Measurements from ENCODE around the gene CYB5B. TPM values are rescaled to one million over a fixed set of nuclear protein-coding genes. Genes with fewer than 3 reads are reported as not detected.

CYB5B gene
- polyA plus RNA-seq, 3 donors from 2014 or later = 210 to 235 (median 233) TPM

DNA sequence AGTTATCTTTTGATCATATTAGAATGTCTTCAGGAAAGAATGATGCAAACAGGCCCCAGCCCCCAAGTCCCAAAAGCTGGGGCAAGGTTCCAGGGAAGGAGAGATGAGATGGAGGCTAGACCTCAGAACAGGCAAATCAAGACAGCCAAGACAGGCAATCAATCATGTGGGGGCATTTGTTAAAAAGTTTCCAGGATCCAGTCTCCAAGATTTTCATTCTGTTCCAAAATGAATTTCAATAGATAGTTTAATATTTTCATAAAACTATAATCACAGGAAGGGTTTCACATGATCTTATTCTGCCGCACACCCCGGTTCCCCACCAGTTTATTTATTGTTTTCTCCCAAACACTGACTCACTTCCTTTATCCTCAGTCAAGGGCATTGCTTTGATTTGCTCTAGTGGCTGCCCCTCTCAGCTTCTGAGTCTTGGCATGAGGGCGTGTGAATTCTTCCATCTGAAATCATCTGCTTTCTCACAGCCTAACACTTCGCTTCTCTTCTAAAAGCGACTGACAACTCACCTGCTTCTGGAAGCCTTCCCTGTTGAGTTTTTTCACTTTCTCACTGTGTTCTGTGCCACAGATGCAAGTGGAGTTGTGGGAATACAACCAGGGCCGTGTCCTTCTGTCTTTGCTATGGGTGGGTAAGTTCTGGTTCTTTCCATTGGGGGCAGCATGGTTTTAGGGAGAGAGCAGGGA lies 26.4 kb upstream of the CYB5B start:
- no peak overlapping the region for H3K4me3 Mint-ChIP-seq
- H3K27me3 Mint-ChIP-seq (ENCODE audit: low read depth in 3 of 3) = no peaks in the 10 kb centered on the region
- H3K4me1 Mint-ChIP-seq = peaks cover 6% of the 10 kb centered on the region in 2 donors
- no peak for DNase-seq
- no peaks in the 10 kb centered on the region for H3K9me3 Mint-ChIP-seq
- H3K27ac Mint-ChIP-seq = no peak overlapping the region
- H3K36me3 Mint-ChIP-seq = no peaks in the 10 kb centered on the region

DNA sequence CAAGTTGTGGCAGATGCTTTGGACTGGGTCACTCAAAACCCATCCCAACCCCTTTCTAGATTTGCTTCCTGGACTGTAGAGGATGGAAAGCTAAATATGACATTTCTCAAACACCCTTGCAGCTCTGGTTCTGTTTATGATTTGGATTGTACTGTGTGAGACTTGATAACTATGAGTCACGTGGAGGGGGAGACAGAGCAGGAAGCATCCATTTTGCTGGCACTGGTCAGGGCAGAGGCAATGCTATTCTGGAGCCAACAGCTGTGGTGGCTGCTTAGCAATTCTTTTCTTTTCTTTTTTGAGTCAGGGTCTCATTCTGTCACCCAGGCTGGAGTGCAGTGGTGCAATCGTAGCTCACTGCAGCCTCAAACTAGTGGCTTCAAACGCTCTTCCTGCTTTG lies 25.1 kb upstream of the CYB5B start:
- no peaks in the 10 kb centered on the region for H3K9me3 Mint-ChIP-seq
- H3K36me3 Mint-ChIP-seq = no peaks in the 10 kb centered on the region
- no peaks in the 10 kb centered on the region for H3K27me3 Mint-ChIP-seq (ENCODE audit: low read depth in 3 of 3)
- no peak for DNase-seq
- H3K4me3 Mint-ChIP-seq = no peak overlapping the region
- H3K27ac Mint-ChIP-seq = no peak overlapping the region
- peaks cover 6% of the 10 kb centered on the region in 2 donors for H3K4me1 Mint-ChIP-seq

DNA sequence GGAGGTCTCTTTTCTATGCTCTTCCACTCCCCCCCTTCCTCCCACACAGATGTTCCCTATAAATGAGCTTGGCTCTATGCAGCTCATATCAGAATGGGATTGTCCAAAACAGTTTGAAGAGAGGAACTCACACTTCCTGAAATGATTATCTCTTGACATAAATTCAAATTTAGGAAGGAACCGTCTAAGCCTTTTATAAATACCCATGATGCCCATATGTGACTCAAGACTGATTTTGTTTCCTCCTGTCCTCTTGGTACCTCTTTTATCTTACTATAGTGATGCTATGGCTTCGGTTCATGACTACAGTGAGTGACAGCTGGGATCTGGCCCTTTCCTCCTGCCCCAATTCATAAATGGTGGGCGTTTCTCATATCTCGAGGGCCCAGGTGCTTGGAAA lies 22.0 kb upstream of the CYB5B start:
- Mint-ChIP-seq H3K36me3 (no peaks in the 10 kb centered on the region), H3K27me3 (ENCODE audit: low read depth in 3 of 3) (no peaks in the 10 kb centered on the region), H3K4me1 (no peaks in the 10 kb centered on the region), H3K9me3 (no peaks in the 10 kb centered on the region), H3K27ac (no peak overlapping the region), H3K4me3 (no peak overlapping the region)
- no peak for DNase-seq

DNA sequence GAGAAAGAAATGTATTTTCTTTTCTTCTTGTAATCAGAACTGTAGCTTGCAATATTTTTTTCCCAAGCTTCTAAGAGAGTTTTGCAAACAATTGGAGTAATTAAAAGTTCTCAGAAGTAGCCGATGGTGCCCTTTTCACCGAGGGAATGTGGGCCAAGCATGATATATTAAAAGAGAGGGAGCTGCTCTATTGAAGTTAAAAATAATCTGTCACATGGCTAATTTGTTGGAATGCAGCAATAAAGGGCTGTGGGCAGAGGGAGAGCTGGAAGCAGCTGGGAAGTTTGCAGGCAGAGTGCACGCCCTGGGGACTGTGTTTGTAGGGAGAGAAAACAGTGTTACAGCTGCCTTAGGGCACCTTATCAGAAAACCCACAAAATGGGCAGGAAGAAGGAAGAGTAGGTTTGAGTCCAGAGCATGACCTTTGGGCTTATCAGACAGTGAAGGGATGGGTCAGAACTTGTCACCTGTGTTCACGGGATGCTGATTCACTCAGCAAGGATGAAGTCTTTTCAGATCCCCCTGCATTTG lies 20.1 kb upstream of the CYB5B start:
- DNase-seq = no peak
- Mint-ChIP-seq H3K4me3 (no peak overlapping the region), H3K36me3 (no peaks in the 10 kb centered on the region), H3K4me1 (no peaks in the 10 kb centered on the region), H3K27me3 (ENCODE audit: low read depth in 3 of 3) (no peaks in the 10 kb centered on the region), H3K9me3 (peaks cover 0 to 2% (median 0%) of the 10 kb centered on the region in 6 donors), H3K27ac (no peak overlapping the region)

DNA sequence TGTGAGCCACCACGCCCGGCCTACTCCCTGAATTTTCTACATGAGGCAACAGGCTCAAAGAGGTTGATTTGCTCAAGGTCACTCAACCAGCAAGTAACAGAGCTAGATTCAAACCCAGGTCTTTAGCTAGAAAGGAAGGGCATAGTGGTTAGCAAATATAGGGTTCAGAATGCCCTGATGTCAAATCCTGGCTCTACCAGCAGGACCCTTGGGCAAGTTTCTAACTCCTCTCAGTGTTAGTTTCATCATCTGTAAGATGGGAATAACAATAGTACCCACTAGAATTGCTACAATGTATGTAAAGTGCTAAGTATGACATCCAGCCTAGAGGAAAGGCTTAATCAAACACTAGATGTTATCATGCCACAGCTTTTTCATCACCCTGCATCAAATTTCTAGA lies 19.1 kb upstream of the CYB5B start:
- H3K27me3 Mint-ChIP-seq (ENCODE audit: low read depth in 3 of 3) = no peaks in the 10 kb centered on the region
- H3K27ac Mint-ChIP-seq = no peak overlapping the region
- no peak overlapping the region for H3K4me3 Mint-ChIP-seq
- H3K36me3 Mint-ChIP-seq = no peaks in the 10 kb centered on the region
- H3K4me1 Mint-ChIP-seq = peaks cover 0 to 1% of the 10 kb centered on the region in 2 donors
- H3K9me3 Mint-ChIP-seq = peaks cover 0 to 2% (median 0%) of the 10 kb centered on the region in 6 donors
- no peak for DNase-seq

DNA sequence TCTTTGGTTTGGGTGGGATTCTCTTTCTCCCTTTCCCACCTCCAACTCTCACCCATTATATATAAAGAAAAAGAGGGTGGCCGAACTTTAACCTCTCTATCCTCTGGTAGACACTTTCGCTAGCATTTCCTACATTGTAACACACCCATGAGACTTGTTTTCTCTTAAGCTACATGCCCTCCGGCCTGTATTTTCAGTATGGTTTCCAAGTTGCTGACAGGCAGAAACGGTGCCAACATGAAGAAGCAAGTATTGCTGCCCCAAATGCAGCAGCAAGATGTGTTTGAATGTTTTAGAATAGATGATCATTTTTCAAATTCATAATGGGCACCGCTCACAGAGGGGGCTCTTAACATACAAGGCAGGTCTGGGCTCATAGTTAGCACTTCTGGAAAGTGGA lies 18.7 kb upstream of the CYB5B start:
- Mint-ChIP-seq H3K9me3 (peaks cover 0 to 2% (median 0%) of the 10 kb centered on the region in 6 donors), H3K4me3 (no peak overlapping the region), H3K27ac (no peak overlapping the region), H3K27me3 (ENCODE audit: low read depth in 3 of 3) (no peaks in the 10 kb centered on the region), H3K4me1 (peaks cover 0 to 6% of the 10 kb centered on the region in 2 donors), H3K36me3 (no peaks in the 10 kb centered on the region)
- DNase-seq = no peak

DNA sequence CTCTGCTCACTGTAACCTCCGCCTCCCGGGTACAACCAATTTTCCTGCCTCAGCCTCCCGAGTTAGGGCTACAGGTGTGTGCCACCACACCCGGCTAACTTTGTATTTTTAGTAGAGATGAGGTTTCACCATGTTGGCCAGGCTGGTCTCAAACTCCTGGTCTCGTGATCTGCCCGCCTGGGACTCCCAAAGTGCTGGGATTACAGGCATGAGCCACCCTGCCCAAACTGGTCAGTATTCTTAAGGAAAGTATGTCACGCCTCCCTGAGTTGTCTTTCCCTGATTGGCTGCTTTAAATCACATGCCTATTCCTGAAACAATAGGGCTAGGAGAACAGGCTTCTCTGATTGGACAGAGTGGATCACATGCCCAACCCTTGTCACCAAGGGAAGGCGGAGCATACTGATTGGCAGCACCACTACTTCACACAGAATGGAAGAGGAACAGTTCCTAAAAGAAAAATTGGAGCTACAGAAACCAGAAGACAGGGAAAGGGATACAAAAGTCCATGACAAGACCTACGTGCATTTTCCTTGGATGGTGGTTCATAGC lies 17.6 kb upstream of the CYB5B start:
- Mint-ChIP-seq H3K9me3 (peaks cover 0 to 2% (median 0%) of the 10 kb centered on the region in 6 donors), H3K36me3 (no peaks in the 10 kb centered on the region), H3K4me3 (no peak overlapping the region), H3K27me3 (ENCODE audit: low read depth in 3 of 3) (no peaks in the 10 kb centered on the region), H3K4me1 (peaks cover 1 to 11% of the 10 kb centered on the region in 2 donors), H3K27ac (peak overlapping the region in 1 of 6 donors; percentile 9)
- no peak for DNase-seq

DNA sequence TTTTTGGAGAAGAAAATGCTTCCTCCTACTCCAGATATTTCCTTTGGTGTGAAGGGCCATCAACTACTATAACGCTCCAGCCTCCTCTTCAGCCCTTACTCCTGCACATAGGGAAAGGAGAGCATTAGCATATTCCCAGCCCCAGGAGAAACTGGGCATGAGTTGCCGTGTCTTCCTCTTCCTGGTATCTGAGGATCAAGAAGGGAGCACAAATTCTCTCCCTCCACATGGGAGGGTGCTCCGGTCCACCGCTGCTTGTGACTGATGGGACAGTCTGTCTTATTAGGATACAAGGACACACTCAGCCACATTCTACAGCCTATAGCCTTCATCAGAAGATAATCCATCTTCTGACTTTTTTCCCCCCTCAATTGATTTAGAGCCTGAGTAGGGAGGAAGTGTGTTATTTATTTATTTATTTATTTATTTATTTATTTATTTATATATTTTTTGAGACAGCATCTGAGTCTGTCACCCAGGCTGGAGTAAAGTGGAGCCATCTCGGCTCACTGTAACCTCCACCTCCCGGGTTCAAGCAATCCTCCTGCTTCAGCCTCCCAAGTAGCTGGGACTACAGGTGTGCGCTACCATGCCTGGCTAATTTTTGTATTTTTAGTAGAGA lies 16.6 kb upstream of the CYB5B start:
- Mint-ChIP-seq H3K27ac (no peak overlapping the region), H3K9me3 (peaks cover 0 to 2% (median 0%) of the 10 kb centered on the region in 6 donors), H3K4me3 (no peak overlapping the region), H3K4me1 (peaks cover 1 to 11% of the 10 kb centered on the region in 2 donors), H3K36me3 (no peaks in the 10 kb centered on the region), H3K27me3 (ENCODE audit: low read depth in 3 of 3) (no peaks in the 10 kb centered on the region)
- no peak for DNase-seq

DNA sequence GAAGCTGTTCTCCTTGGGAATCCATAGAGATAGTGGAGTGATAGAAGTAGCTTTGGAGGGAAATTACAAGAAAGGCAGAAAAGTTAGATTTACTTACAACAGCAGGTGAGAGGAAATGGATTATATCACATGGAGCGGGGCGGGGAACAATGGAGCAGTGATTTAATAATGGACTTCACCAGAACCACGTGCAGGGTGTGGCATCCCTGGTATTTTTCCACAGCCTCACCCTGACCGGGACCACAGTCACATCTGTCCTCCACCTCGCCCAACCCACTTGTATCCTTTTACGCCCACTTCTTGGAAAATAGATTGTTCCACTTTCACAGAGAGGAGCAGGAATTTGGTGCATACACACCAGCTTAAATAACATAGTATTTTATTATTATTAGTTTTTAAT lies 15.9 kb upstream of the CYB5B start:
- H3K4me3 Mint-ChIP-seq = no peak overlapping the region
- no peak for DNase-seq
- no peaks in the 10 kb centered on the region for H3K27me3 Mint-ChIP-seq (ENCODE audit: low read depth in 3 of 3)
- H3K36me3 Mint-ChIP-seq = no peaks in the 10 kb centered on the region
- H3K4me1 Mint-ChIP-seq = peaks cover 1 to 11% of the 10 kb centered on the region in 2 donors
- H3K9me3 Mint-ChIP-seq = peaks cover 0 to 2% (median 0%) of the 10 kb centered on the region in 6 donors
- H3K27ac Mint-ChIP-seq = no peak overlapping the region

DNA sequence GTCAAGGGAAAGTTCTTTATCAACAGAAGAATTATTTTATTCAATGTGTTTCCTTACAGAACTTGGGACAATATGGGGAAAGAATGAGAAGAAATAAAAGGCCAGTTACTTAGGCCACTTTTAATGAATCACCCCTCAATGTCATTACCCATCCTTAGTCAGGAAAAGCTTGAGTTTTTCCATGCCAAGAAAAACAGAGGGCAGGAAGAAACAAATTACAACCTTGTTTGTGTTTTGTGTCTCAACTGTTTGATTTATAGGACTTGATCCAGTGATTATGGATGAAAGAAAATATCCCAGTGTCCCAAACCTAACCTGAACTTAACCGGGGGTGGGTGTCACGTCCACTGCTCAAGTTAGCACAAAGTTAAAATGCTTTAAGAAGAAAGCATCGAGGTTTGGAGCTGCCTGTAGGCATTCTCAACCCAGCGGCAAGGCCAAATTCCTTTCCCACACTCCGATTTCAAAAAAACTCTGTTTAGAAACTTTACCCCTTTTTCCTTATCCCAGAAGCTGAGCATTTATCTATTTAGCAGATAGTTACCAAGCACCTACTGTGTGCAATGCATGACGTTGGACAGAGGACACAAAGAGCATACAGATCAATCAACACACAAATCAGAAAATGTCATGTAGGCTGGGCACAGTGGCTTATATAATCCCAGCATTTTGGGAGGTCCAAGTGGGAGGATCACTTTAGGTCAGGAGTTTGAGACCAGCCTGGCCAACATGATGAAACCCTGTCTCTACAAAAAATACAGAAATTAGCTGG lies 14.0 kb upstream of the CYB5B start:
- Mint-ChIP-seq H3K4me1 (peaks cover 1 to 11% of the 10 kb centered on the region in 2 donors), H3K36me3 (no peaks in the 10 kb centered on the region), H3K27ac (peak overlapping the region in 1 of 6 donors; percentile 21), H3K27me3 (ENCODE audit: low read depth in 3 of 3) (no peaks in the 10 kb centered on the region), H3K4me3 (no peak overlapping the region), H3K9me3 (peaks cover 0 to 2% (median 0%) of the 10 kb centered on the region in 6 donors)
- DNase-seq = no peak

DNA sequence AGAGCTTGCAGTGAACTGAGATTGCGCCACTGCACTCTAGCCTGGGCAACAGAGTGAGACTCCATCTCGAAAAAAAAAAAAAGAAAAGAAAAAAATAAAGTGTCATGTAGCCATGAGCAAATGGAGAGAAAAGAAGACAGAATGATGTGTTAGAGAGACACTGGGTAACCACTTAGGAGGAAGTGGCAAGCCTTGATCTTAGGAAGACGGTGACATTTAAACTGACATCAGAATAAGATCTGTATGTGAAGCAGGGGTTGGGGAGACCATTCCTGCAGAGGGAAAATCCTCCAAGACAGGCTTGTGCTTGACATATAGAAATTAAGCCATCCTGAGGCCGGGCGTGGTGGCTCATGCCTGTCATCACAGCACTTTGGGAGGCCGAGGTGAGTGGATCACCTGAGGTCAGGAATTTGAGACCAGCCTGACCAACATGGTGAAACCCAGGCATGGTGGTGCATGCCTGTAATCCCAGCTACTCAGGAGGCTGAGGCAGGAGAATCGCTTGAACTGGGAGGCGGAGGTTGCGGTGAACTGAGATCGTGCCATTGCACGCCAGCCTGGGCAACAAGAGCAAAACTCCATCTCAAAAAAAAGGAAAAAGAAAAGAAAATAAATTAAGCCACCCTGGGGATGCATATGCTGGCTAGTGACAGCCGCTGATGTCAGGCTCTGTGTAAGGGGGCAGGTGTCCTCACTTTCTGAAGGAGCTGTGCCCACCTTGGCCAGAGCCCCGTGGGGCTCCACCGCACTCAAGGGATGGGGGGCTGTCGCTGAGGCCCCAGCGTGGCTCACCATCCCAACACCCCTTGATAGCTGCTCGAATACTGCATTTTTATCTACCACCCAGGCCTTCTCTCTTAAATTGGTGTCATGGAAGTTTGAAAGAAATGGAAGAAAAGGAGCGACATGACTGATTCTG lies 13.1 kb upstream of the CYB5B start:
- peaks cover 1 to 11% of the 10 kb centered on the region in 2 donors for H3K4me1 Mint-ChIP-seq
- H3K27ac Mint-ChIP-seq = peak overlapping the region in 1 of 6 donors; percentile 56
- DNase-seq = no peak
- H3K36me3 Mint-ChIP-seq = no peaks in the 10 kb centered on the region
- no peaks in the 10 kb centered on the region for H3K27me3 Mint-ChIP-seq (ENCODE audit: low read depth in 3 of 3)
- peaks cover 0 to 2% (median 0%) of the 10 kb centered on the region in 6 donors for H3K9me3 Mint-ChIP-seq
- no peak overlapping the region for H3K4me3 Mint-ChIP-seq

DNA sequence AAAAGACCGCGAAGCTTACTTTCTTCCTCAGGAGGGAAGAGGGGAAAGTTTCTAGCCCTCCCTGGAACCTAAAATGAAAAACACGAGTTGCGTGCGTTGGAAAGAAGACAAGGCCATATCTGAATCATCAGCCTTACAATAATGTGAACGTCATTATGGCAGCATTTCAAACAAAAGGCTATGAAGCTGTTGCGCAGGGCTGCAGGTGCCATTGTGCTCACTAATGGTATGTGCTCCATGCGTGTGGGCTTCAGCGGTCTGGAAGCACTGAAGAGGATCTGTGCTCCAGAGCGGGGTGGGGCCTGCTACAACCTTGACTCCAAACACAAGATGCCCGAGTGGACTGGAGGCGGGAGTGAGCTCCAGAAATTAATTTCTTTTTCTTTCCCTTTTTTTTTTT lies 12.1 kb upstream of the CYB5B start:
- peaks cover 0 to 2% (median 0%) of the 10 kb centered on the region in 6 donors for H3K9me3 Mint-ChIP-seq
- no peaks in the 10 kb centered on the region for H3K36me3 Mint-ChIP-seq
- H3K27me3 Mint-ChIP-seq (ENCODE audit: low read depth in 3 of 3) = no peaks in the 10 kb centered on the region
- no peak overlapping the region for H3K27ac Mint-ChIP-seq
- H3K4me1 Mint-ChIP-seq = peaks cover 1 to 11% of the 10 kb centered on the region in 2 donors
- DNase-seq = no peak
- H3K4me3 Mint-ChIP-seq = no peak overlapping the region

DNA sequence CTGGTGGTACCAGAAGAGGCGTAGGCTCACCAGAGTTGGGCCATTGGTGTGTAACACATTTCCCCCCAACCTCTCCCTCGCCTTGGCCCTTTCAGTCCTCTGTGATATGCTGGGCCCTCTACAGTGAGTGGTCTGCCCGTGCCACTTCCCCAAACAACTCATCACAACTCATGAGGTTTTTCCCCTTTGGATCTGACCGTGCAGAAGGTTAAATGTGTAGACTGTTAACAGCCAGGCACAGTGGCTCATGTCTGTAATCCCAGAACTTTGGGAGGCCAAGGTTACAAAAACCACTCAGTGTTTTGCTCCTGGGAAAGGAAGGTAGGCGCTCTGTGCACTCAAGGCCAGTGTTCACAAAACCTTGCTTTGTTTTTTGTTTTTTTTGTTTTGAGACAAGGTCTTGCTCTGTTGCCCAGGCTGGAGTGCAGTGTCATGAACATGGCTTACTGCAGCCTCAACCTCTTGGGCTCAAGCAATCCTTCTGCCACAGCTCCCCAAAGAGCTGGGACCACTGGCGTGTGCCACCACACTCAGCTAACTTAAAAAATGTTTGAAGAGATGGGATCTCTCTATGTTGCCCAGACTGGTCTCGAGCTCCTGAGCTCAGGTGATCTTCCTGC lies 11.3 kb upstream of the CYB5B start:
- H3K4me1 Mint-ChIP-seq = peaks cover 1 to 11% of the 10 kb centered on the region in 2 donors
- H3K27me3 Mint-ChIP-seq (ENCODE audit: low read depth in 3 of 3) = no peaks in the 10 kb centered on the region
- H3K4me3 Mint-ChIP-seq = no peak overlapping the region
- H3K9me3 Mint-ChIP-seq = no peaks in the 10 kb centered on the region
- DNase-seq = no peak
- no peak overlapping the region for H3K27ac Mint-ChIP-seq
- no peaks in the 10 kb centered on the region for H3K36me3 Mint-ChIP-seq
